IMR-90 (cell line): ENCODE results near the gene NRXN2. TPM values are rescaled to one million over a fixed set of nuclear protein-coding genes. Genes with fewer than 3 reads are reported as not detected.

Experiments used
- ATAC-seq: fragments of 200-7000 bp; cut with Tn5 transposase; 2 replicates; pipeline ENCODE4 v1.9.1; 2020; ENCODE audit warnings: low read depth, mild to moderate bottlenecking, moderate library complexity
- BruUV-seq: library from RNA; stranded (reverse); fragments of 400-500 nt; replicated peaks from 2 replicates; lab custom pipeline; 2021; lab: Mats Ljungman, UMichigan
- CTCF ChIA-PET: fragments of 300-600 bp; formaldehyde crosslinking; extraction: SDS; loops from one replicate; lab custom pipeline; 2021; ENCODE audit warnings: antibody characterized with exemption; lab: Yijun Ruan, JAX
- POLR2A ChIA-PET: fragments of 300-600 bp; sonication (Branson Sonifier 250); formaldehyde crosslinking; loops from one replicate; lab custom pipeline; 2022; ENCODE audit warnings: antibody characterized with exemption; ENCODE audit not compliant: unreplicated experiment; lab: Charles Lee
- DNase-seq: peaks from one replicate; pipeline ENCODE4 v3.0.0; 2013
- H2AFZ ChIP-seq: replicated peaks from 2 replicates; pipeline ENCODE3; 2013; ENCODE audit warnings: low read length, mild to moderate bottlenecking; ENCODE audit not compliant: poor library complexity
- H2AK5ac ChIP-seq: 2 replicates; pipeline ENCODE4 v1.6.1; 2013; ENCODE audit warnings: low read depth, low read length, inconsistent platforms
- H2AK9ac ChIP-seq: replicated peaks from 2 replicates; pipeline ENCODE3; 2013; ENCODE audit warnings: mild to moderate bottlenecking, low read depth, low read length, moderate library complexity; ENCODE audit not compliant: poor library complexity
- H2BK120ac ChIP-seq: 2 replicates; pipeline ENCODE4 v1.6.1; 2013; ENCODE audit warnings: low read depth, low read length, inconsistent platforms
- H2BK15ac ChIP-seq: 3 replicates; pipeline ENCODE4 v1.6.1; 2013; ENCODE audit warnings: low read depth, low read length, inconsistent platforms
- H2BK20ac ChIP-seq: 2 replicates; pipeline ENCODE4 v1.6.1; 2013; ENCODE audit warnings: low read depth, mild to moderate bottlenecking, inconsistent platforms, low read length, moderate library complexity
- H2BK5ac ChIP-seq: 2 replicates; pipeline ENCODE4 v1.6.1; 2013; ENCODE audit warnings: mild to moderate bottlenecking, low read depth, low read length, inconsistent platforms; ENCODE audit not compliant: poor library complexity, severe bottlenecking
- H3K14ac ChIP-seq: replicated peaks from 2 replicates; pipeline ENCODE4 v1.6.1; 2013; ENCODE audit warnings: low read depth, low read length, inconsistent platforms
- H3K18ac ChIP-seq: 2 replicates; pipeline ENCODE4 v1.6.1; 2013; ENCODE audit warnings: low read depth, low read length, control low read depth
- H3K23ac ChIP-seq: 2 replicates; pipeline ENCODE4 v1.6.1; 2013; ENCODE audit warnings: low read depth, low read length, inconsistent platforms
- H3K27ac ChIP-seq: 2 replicates; pipeline ENCODE4 v1.5.1; 2013; ENCODE audit warnings: mild to moderate bottlenecking, control low read depth, low read length; ENCODE audit not compliant: insufficient read depth
- H3K27me3 ChIP-seq: 2 replicates; pipeline ENCODE4 v1.6.1; 2013; ENCODE audit warnings: low read length; ENCODE audit not compliant: control insufficient read depth, insufficient read depth
- H3K36me3 ChIP-seq: 2 replicates; pipeline ENCODE4 v1.6.1; 2013; ENCODE audit warnings: low read length, mixed read lengths; ENCODE audit not compliant: control insufficient read depth, insufficient read depth
- H3K4ac ChIP-seq: 2 replicates; pipeline ENCODE4 v1.6.1; 2013; ENCODE audit warnings: low read depth, low read length, inconsistent platforms
- H3K4me1 ChIP-seq: 2 replicates; pipeline ENCODE4 v1.6.1; 2013; ENCODE audit warnings: low read length, mixed read lengths; ENCODE audit not compliant: control insufficient read depth, insufficient read depth
- H3K4me2 ChIP-seq: 2 replicates; pipeline ENCODE4 v1.6.1; 2013; ENCODE audit warnings: low read depth, mild to moderate bottlenecking, control low read depth, low read length, moderate library complexity
- H3K4me3 ChIP-seq: 2 replicates; pipeline ENCODE4 v1.5.1; 2013; ENCODE audit warnings: low read depth, mild to moderate bottlenecking, control low read depth, low read length, moderate library complexity; ENCODE audit not compliant: insufficient read depth
- H3K56ac ChIP-seq: 2 replicates; pipeline ENCODE4 v1.6.1; 2013; ENCODE audit warnings: low read length, inconsistent platforms; ENCODE audit not compliant: insufficient read depth; ENCODE audit errors: extremely low read depth
- H3K79me1 ChIP-seq, 2 experiments: 2 replicates each; pipeline ENCODE4 v1.6.1; 2013; ENCODE audit warnings: low read length in 2 of 2, inconsistent platforms in 1 of 2, low read depth in 1 of 2
- H3K9ac ChIP-seq: 2 replicates; pipeline ENCODE4 v1.6.1; 2013; ENCODE audit warnings: low read depth, low read length, control low read depth
- H3K9me1 ChIP-seq: 2 replicates; pipeline ENCODE4 v1.6.1; 2013; ENCODE audit warnings: low read length, inconsistent platforms; ENCODE audit not compliant: insufficient read depth
- H3K9me3 ChIP-seq: 2 replicates; pipeline ENCODE4 v1.6.1; 2013; ENCODE audit warnings: low read length; ENCODE audit not compliant: control insufficient read depth, insufficient read depth
- H4K20me1 ChIP-seq: 2 replicates; pipeline ENCODE4 v1.6.1; 2013; ENCODE audit warnings: low read length, inconsistent platforms; ENCODE audit not compliant: insufficient read depth
- H4K5ac ChIP-seq: 2 replicates; pipeline ENCODE4 v1.6.1; 2013; ENCODE audit warnings: mild to moderate bottlenecking, low read depth, low read length, control low read depth
- H4K8ac ChIP-seq, 2 experiments: 2 replicates each; pipeline ENCODE4 v1.6.1; 2013; ENCODE audit warnings: low read depth in 2 of 2, low read length in 2 of 2, control low read depth in 1 of 2, inconsistent platforms in 1 of 2
- H4K91ac ChIP-seq: 2 replicates; pipeline ENCODE4 v1.6.1; 2013; ENCODE audit warnings: low read depth, low read length, inconsistent platforms; ENCODE audit not compliant: insufficient read depth
- CHD1 ChIP-seq: IDR thresholded peaks from 2 replicates; pipeline ENCODE4 v1.6.1; 2012; ENCODE audit warnings: low read depth, low read length, improper control_type of control experiment
- MAFK ChIP-seq: IDR thresholded peaks from 2 replicates; pipeline ENCODE4 v1.6.1; 2012; ENCODE audit warnings: low read depth, low read length, improper control_type of control experiment
- MAZ ChIP-seq: IDR thresholded peaks from 2 replicates; pipeline ENCODE4 v1.6.1; 2012; ENCODE audit warnings: low read depth, mild to moderate bottlenecking, low read length, improper control_type of control experiment, moderate library complexity, borderline replicate concordance
- MXI1 ChIP-seq: IDR thresholded peaks from 2 replicates; pipeline ENCODE4 v1.6.1; 2012; ENCODE audit warnings: low read depth, mild to moderate bottlenecking, low read length, moderate library complexity, borderline replicate concordance
- WGBS, 2 experiments: methylation state at CpG; one replicate each; pipeline versions ENCODE4 v1.1.5 to v1.1.7; 2013; ENCODE audit warnings: missing lambda C conversion rate in 2 of 2; ENCODE audit not compliant: insufficient read length in 1 of 2; ENCODE audit errors: extremely low coverage in 2 of 2; 5-methylcytosine and 5-hydroxymethylcytosine counted together
- dilution Hi-C: fragments of 300-500 bp; cut with HindIII; formaldehyde crosslinking; loops from one replicate; pipeline ENCODE4 v1.14.3; 2018; ENCODE audit warnings: low sequenced_read_pairs; ENCODE audit not compliant: unreplicated experiment
- in situ Hi-C: fragments of 300-500 bp; cut with MboI; formaldehyde crosslinking; loops from 3 replicates; pipeline ENCODE4 v1.14.3; 2019; ENCODE audit warnings: low sequenced_read_pairs, inconsistent platforms, mixed read lengths
- intact Hi-C: fragments of 100-400 bp; cut with micrococcal nuclease; formaldehyde crosslinking; loops from 2 replicates; pipeline ENCODE4 v1.10.0; 2022
- polyA plus RNA-seq, 3 experiments: library from polyadenylated mRNA; depleted of rRNA; stranded (reverse); fragments of >200 nt; gene quantifications; 2 replicates each; pipeline ENCODE4 v1.2.3, GENCODE V29; 2012; ENCODE audit warnings: low replicate concordance in 1 of 3
- total RNA-seq: library from RNA; depleted of rRNA; stranded (reverse); fragments of >200 nt; gene quantifications from 2 replicates; pipeline ENCODE4 v1.2.3, GENCODE V29; 2012

The NRXN2 gene
- total and polyA plus RNA-seq, 2 of the 4 experiments (the other 2 are of a cell fraction) = 0.18 to 0.22 TPM

DNA sequence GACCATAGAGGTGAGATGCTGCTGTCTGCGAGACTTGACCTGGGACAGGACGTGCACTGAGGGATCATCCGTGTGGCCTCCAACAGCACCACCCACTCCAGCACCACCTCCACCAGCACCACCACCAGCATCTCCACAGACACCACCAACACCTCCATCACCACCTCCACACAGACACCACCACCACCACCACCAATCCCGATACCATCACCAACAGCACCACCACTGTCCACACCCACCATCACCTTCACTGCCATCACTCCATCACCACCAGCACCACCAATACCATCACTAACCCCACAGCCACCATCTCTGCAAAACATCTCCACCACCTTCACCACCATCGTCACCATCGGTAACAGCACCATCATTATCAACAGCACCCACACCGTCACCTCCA lies 158.6 kb downstream of the NRXN2 start:
- H3K27me3 ChIP-seq = peaks cover 13% of the 10 kb centered on the region
- no peak overlapping the region for H4K8ac ChIP-seq
- H2BK5ac ChIP-seq = no peak overlapping the region
- H3K27ac ChIP-seq = no peak overlapping the region
- dilution Hi-C loops = no loop called here
- no peak for TF ChIP-seq MXI1
- TF ChIP-seq MAZ = no peak
- TF ChIP-seq MAFK = no peak
- TF ChIP-seq CHD1 = no peak
- BruUV-seq = no TSS peak
- no peak overlapping the region for H3K14ac ChIP-seq
- H3K4me2 ChIP-seq = no peak overlapping the region
- H3K4me3 ChIP-seq = no peak overlapping the region
- no peaks in the 10 kb centered on the region for H3K36me3 ChIP-seq
- CTCF ChIA-PET = no interaction called here
- no peak overlapping the region for H2BK15ac ChIP-seq
- H3K4ac ChIP-seq = no peak overlapping the region
- 0 out of 2 replicates have a peak, but pooled peaks cover 4% of the 10 kb centered on the region for H4K20me1 ChIP-seq
- H2AK5ac ChIP-seq = no peak overlapping the region
- H3K56ac ChIP-seq = no peak overlapping the region
- ATAC-seq (no peak), DNase-seq (no peak)
- 86% methylated on average over 4 of the region's 7 CpGs; no CpG with 5 or more reads in 1 of the 2 experiments for WGBS, 2 experiments
- H3K79me1 ChIP-seq = no peaks in the 10 kb centered on the region
- intact Hi-C loops = no loop called here
- no peak overlapping the region for H2BK20ac ChIP-seq
- no peaks in the 10 kb centered on the region for H3K9me3 ChIP-seq
- H2AFZ ChIP-seq = no peak overlapping the region
- in situ Hi-C loops = no loop called here
- POLR2A ChIA-PET = no interaction called here
- H3K9ac ChIP-seq = no peak overlapping the region
- no peak overlapping the region for H4K5ac ChIP-seq
- no peak overlapping the region for H4K91ac ChIP-seq
- H2BK120ac ChIP-seq = no peak overlapping the region
- H3K4me1 ChIP-seq = no peaks in the 10 kb centered on the region
- no peak overlapping the region for H3K18ac ChIP-seq
- no peak overlapping the region for H3K23ac ChIP-seq
- H2AK9ac ChIP-seq = no peak overlapping the region
- H3K9me1 ChIP-seq = no peaks in the 10 kb centered on the region
